Keratinocyte (primary cell): ENCODE data around the gene TBC1D4.

Source experiments
- CTCF ChIP-seq, 3 experiments: IDR thresholded peaks in 1 of 3; conservative IDR thresholded peaks in 1 of 3; optimal IDR thresholded peaks in 1 of 3; 2 replicates in 2 of 3; 3 replicates in 1 of 3; pipeline versions ENCODE3 to v1.5.1; 2011; ENCODE audit warnings: low read length in 3 of 3, mild to moderate bottlenecking in 3 of 3, moderate library complexity in 2 of 3, control low read depth in 1 of 3, inconsistent platforms in 1 of 3; ENCODE audit not compliant: insufficient read depth in 2 of 3; ENCODE audit errors: extremely low read depth in 1 of 3
- EZH2 ChIP-seq: IDR thresholded peaks from one replicate; pipeline ENCODE4 v1.6.1; 2012; ENCODE audit warnings: inconsistent platforms, mild to moderate bottlenecking, low read length, moderate library complexity

GRCh38 chr13:75307370-75307949 is 174.5 kb downstream of the TBC1D4 start:
- TF ChIP-seq CTCF (optimal IDR thresholded peaks at IDR 0.05 in 1 of 3, IDR thresholded peaks at IDR 0.05 in 1 of 3, conservative IDR thresholded peaks at IDR 0.05 in 1 of 3; ENCODE audit: extremely low read depth in 1 of 3, insufficient read depth in 2 of 3, low read length in 3 of 3) (no peak), EZH2 (no peak)
